HG02678 (cell line): ENCODE data around the gene TSKU.

Experiments
- ATAC-seq: cut with Tn5 transposase; IDR thresholded peaks from one replicate; pipeline ENCODE4 v1.9.1; 2021; ENCODE audit warnings: mild to moderate bottlenecking, moderate library complexity; ENCODE audit not compliant: unreplicated experiment

The TSKU gene

DNA sequence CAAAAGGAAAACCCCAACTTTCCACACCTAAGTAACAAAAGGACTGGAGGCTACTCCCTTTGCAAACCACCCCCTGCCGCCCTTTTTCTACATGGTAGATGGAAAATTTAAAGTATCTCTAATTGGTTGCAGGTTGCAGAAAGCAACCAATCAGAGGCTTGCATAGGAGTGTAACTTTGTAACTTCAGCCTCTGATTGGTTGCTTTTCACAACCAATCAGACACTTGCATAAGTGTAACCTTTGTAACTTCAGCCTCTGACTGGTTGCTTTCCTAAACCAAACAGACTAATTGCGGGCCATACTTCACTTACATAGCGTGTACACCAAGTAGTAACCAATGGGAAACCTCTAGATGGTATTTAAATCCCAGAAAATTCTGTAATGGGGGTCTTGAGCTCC, 60.8 kb downstream of the TSKU start:
- ATAC-seq: no peak

DNA sequence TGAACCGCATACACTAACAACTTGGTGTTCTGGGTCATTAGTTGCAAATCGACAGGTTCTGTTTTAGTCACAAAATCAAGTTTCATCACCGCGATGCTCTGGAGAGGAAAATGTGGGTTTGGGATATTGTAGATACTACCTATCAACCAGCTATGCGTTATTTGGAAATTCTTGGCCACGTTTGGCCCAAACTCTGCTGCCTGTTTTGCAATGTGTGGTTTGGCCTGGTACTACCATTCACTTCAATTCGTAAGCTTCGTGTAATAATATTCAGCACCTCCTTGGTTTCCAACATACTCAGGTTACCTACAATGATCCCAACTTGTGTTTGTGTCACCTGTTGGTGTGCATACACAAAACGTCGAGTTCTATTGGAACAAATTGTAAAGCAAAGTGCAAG, 61.4 kb downstream of the TSKU start:
- ATAC-seq: no peak

- no peak for ATAC-seq
These were observed 61.9 kb downstream of the TSKU start for GRCh38 chr11:76845069-76845468.

DNA sequence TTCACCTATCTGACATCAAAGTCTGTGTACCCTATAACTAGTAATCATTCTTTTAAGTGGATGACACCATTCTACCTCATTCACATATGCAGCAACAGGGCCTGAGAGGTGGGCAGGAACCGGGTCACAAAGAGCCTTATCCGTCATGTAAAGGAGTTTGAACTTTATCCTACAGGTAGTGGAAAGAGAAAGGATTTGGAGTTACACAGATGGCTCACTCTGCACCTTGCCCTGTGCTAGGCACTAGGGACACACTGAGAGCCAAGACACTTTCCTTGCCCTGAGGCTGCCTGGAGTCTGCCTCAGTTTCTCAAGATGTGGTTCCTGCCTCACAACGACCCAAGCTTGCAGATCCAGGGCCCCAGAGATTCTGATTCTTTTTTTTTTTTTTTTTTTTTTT, 63.3 kb downstream of the TSKU start:
- no peak for ATAC-seq
